ENCODE measurements around the gene PRKAG2.

- TF ChIP-seq CTCF (IDR thresholded peaks at IDR 0.05; ENCODE audit: low read depth, low read length, missing input control) (no peak), REST (IDR thresholded peaks at IDR 0.05) (no peak), RXRA (IDR thresholded peaks at IDR 0.05) (no peak), JUND (IDR thresholded peaks at IDR 0.05) (no peak), ATF3 (IDR thresholded peaks at IDR 0.05) (no peak), GABPA (IDR thresholded peaks at IDR 0.05 in 1 of 2, conservative IDR thresholded peaks at IDR 0.05 in 1 of 2) (no peak), MAX (IDR thresholded peaks at IDR 0.05) (no peak), YY1 (IDR thresholded peaks at IDR 0.05) (no peak), SP1 (IDR thresholded peaks at IDR 0.05) (no peak)
Measured at GRCh38 chr7:151725844-151726651, 150.9 kb downstream of the PRKAG2 start.
